ENCODE results near the gene JARID2.
"Not testable (repeated sequence)": the region's sequence is repeated elsewhere in the genome, so short reads cannot be mapped to it uniquely, and the experiment has no call there.

The JARID2 gene

GRCh38 chr6:15409301-15410125 is 163.6 kb downstream of the JARID2 start:
- no peak overlapping the region for H3K4me3 ChIP-seq (ENCODE audit: low read depth, low read length)
- TF ChIP-seq CTCF (IDR thresholded peaks at IDR 0.05; ENCODE audit: low read depth, low read length): no peak

- TF ChIP-seq CTCF (IDR thresholded peaks at IDR 0.05; ENCODE audit: low read depth, low read length): no peak
- H3K4me3 ChIP-seq (ENCODE audit: low read depth, low read length): no peak overlapping the region
These were observed 164.2 kb downstream of the JARID2 start for GRCh38 chr6:15410126-15410391.

- no peak for TF ChIP-seq CTCF (IDR thresholded peaks at IDR 0.05; ENCODE audit: low read depth, low read length)
- H3K4me3 ChIP-seq (ENCODE audit: low read depth, low read length): no peak overlapping the region
These were observed 164.9 kb downstream of the JARID2 start for GRCh38 chr6:15410752-15411151.

DNA sequence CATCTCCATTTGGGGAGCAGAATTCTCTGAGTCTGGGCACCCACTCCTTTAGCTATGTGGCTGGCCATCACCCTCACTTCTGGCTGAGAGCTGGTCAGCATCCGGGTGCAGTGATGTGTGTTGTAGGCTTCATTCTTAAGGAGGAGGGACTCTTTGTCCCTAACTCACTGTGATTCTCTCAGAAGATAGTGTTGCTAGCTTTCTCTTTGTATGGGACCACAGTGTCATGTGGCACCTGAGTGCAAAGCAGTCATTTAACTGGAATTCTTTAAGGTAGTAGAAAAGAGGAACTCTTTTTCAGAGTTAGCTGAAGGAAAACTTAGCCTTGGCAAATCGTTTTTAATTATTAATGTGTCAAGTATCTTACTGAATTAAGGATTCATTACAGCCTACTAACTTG is 165.9 kb downstream of the JARID2 start:
- no peak for TF ChIP-seq CTCF (IDR thresholded peaks at IDR 0.05; ENCODE audit: low read depth, low read length)
- no peak overlapping the region for H3K4me3 ChIP-seq (ENCODE audit: low read depth, low read length)

GRCh38 chr6:15412767-15413166 is 166.9 kb downstream of the JARID2 start:
- no peak for TF ChIP-seq CTCF (IDR thresholded peaks at IDR 0.05; ENCODE audit: low read depth, low read length)
- no peak overlapping the region for H3K4me3 ChIP-seq (ENCODE audit: low read depth, low read length)

GRCh38 chr6:15413466-15414234 is 167.8 kb downstream of the JARID2 start:
- TF ChIP-seq CTCF (IDR thresholded peaks at IDR 0.05; ENCODE audit: low read depth, low read length): no peak
- no peak overlapping the region for H3K4me3 ChIP-seq (ENCODE audit: low read depth, low read length)

- no peak for TF ChIP-seq CTCF (IDR thresholded peaks at IDR 0.05; ENCODE audit: low read depth, low read length)
These were observed 168.4 kb downstream of the JARID2 start for GRCh38 chr6:15414235-15414612.

DNA sequence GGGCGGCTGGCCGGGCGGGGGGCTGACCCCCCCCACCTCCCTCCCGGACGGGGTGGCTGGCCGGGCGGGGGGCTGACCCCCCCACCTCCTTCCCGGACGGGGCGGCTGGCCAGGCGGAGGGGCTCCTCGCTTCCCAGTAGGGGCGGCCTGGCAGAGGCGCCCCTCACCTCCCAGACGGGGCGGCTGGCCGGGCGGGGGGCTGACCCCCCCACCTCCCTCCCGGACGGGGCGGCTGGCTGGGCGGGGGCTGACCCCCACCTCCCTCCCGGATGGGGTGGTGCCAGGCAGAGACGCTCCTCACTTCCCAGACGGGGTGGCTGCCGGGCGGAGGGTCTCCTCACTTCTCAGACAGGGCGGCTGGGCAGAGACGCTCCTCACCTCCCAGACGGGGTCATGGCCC is 169.8 kb downstream of the JARID2 start:
- H3K4me3 ChIP-seq (ENCODE audit: low read depth, low read length): not testable (repeated sequence)

More at GRCh38 chr6:15414235-15414612, 168.4 kb downstream of the JARID2 start:
- H3K4me3 ChIP-seq (ENCODE audit: low read depth, low read length): no peak overlapping the region
